A673 (cell line): ENCODE results near the gene GPS1. TPM values are rescaled to one million over a fixed set of nuclear protein-coding genes. Genes with fewer than 3 reads are reported as not detected.

ENCODE experiments used
- BruUV-seq: library from RNA; stranded (reverse); fragments of 400-500 nt; replicated peaks from 2 replicates; lab custom pipeline; 2021; lab: Mats Ljungman, UMichigan
- CTCF ChIA-PET: fragments of 300-600 bp; sonication (Branson Sonifier 250); formaldehyde crosslinking; loops from one replicate; lab custom pipeline; 2022; ENCODE audit warnings: antibody characterized with exemption; lab: Charles Lee
- POLR2A ChIA-PET: fragments of 300-600 bp; sonication (Branson Sonifier 250); formaldehyde crosslinking; loops from one replicate; lab custom pipeline; 2022; ENCODE audit warnings: antibody characterized with exemption; ENCODE audit not compliant: low non-redundant PET; lab: Charles Lee
- DNase-seq: peaks from one replicate; pipeline ENCODE4 v3.0.0-alpha.2; 2015; ENCODE audit warnings: low spot score
- H3K27ac ChIP-seq: fragments of 200-600 bp; sonication (generic); 2 replicates; pipeline ENCODE4 v1.5.1; 2016; ENCODE audit warnings: mixed run types, low read depth, mild to moderate bottlenecking, mixed read lengths, antibody characterized with exemption, low read length; ENCODE audit not compliant: poor library complexity, severe bottlenecking
- H3K27me3 ChIP-seq: fragments of 200-600 bp; sonication (generic); replicated peaks from 2 replicates; pipeline ENCODE4 v1.6.1; 2017; ENCODE audit warnings: mixed run types, low read depth, mild to moderate bottlenecking, mixed read lengths, antibody characterized with exemption, low read length; ENCODE audit not compliant: insufficient read depth, poor library complexity
- H3K36me3 ChIP-seq: fragments of 200-600 bp; sonication (generic); 2 replicates; pipeline ENCODE4 v1.6.1; 2016; ENCODE audit warnings: mixed run types, mild to moderate bottlenecking, mixed read lengths, antibody characterized with exemption, low read length; ENCODE audit not compliant: insufficient read depth, poor library complexity, severe bottlenecking
- H3K4me1 ChIP-seq: fragments of 200-600 bp; sonication (generic); 2 replicates; pipeline ENCODE4 v1.6.1; 2017; ENCODE audit warnings: mixed run types, mild to moderate bottlenecking, mixed read lengths, antibody characterized with exemption, low read length; ENCODE audit not compliant: insufficient read depth, poor library complexity, severe bottlenecking
- H3K4me3 ChIP-seq: fragments of 200-600 bp; sonication (generic); 2 replicates; pipeline ENCODE4 v1.5.1; 2016; ENCODE audit warnings: low read depth, mixed run types, mild to moderate bottlenecking, mixed read lengths, low read length; ENCODE audit not compliant: poor library complexity, severe bottlenecking
- H3K9me3 ChIP-seq: fragments of 200-600 bp; sonication (generic); 2 replicates; pipeline ENCODE4 v1.6.1; 2016; ENCODE audit warnings: mixed run types, low read depth, mild to moderate bottlenecking, mixed read lengths, antibody characterized with exemption, low read length; ENCODE audit not compliant: poor library complexity, severe bottlenecking
- CTCF ChIP-seq: fragments of 300-800, 200-600 bp; sonication (generic); conservative IDR thresholded peaks from 2 replicates; pipeline ENCODE4 v1.5.1; 2017; ENCODE audit warnings: low read depth, mild to moderate bottlenecking, antibody characterized with exemption, low read length, moderate library complexity, mixed read lengths
- EZH2 ChIP-seq: fragments of 200-600 bp; sonication (generic); IDR thresholded peaks from 2 replicates; pipeline ENCODE4 v1.6.1; 2017; ENCODE audit warnings: borderline replicate concordance, low read depth, mild to moderate bottlenecking, mixed read lengths, antibody characterized with exemption, low read length; ENCODE audit not compliant: poor library complexity, severe bottlenecking
- intact Hi-C: fragments of 100-400 bp; cut with micrococcal nuclease; formaldehyde crosslinking; loops from one replicate; pipeline ENCODE4 v1.10.0; 2022; ENCODE audit not compliant: unreplicated experiment
- total RNA-seq: library from RNA; stranded (reverse); gene quantifications from 2 replicates; pipeline ENCODE4 v1.2.3, GENCODE V29; 2021

The GPS1 gene
- total RNA-seq, 1 experiment from 2014 or later = 162 TPM

GRCh38 chr17:82060001-82060380, 8.3 kb downstream of the GPS1 start:
- H3K27ac ChIP-seq = no peak overlapping the region
- no peak overlapping the region for H3K4me3 ChIP-seq
- no peaks in the 10 kb centered on the region for H3K4me1 ChIP-seq
- TF ChIP-seq CTCF = no peak
- TF ChIP-seq EZH2 = no peak
- ChIA-PET CTCF (interaction anchor here (1.6 kb wide), 1 partner anchor 22 kb away, joined by 4 read pairs; the partner anchor contains the start of gene DCXR), POLR2A (no interaction called here)
- no TSS peak for BruUV-seq
- no peaks in the 10 kb centered on the region for H3K27me3 ChIP-seq
- DNase-seq = no peak
- intact Hi-C loops = no loop called here
- H3K9me3 ChIP-seq = no peaks in the 10 kb centered on the region
- peaks cover 81% of the 10 kb centered on the region for H3K36me3 ChIP-seq

GRCh38 chr17:82060614-82061013, 8.9 kb downstream of the GPS1 start:
- POLR2A ChIA-PET = no interaction called here

GRCh38 chr17:82061047-82061925, 9.6 kb downstream of the GPS1 start:
- Histone ChIP-seq H3K27ac (no peak overlapping the region), H3K4me1 (peaks cover 5% of the 10 kb centered on the region), H3K4me3 (no peak overlapping the region), H3K27me3 (no peaks in the 10 kb centered on the region), H3K36me3 (peaks cover 68% of the 10 kb centered on the region), H3K9me3 (no peaks in the 10 kb centered on the region)
- POLR2A ChIA-PET = no interaction called here
- CTCF ChIA-PET = interaction anchor here (1.6 kb wide), 1 partner anchor 24 kb away, joined by 4 read pairs; the partner anchor contains the start of gene DCXR
- intact Hi-C loops = no loop called here
- no peak for TF ChIP-seq CTCF
- no peak for TF ChIP-seq EZH2
- DNase-seq = no peak
- BruUV-seq = no TSS peak

More at GRCh38 chr17:82060614-82061013, 8.9 kb downstream of the GPS1 start:
- intact Hi-C loops = no loop called here
- Histone ChIP-seq H3K27ac (no peak overlapping the region), H3K4me1 (no peaks in the 10 kb centered on the region), H3K27me3 (no peaks in the 10 kb centered on the region), H3K9me3 (no peaks in the 10 kb centered on the region), H3K4me3 (no peak overlapping the region), H3K36me3 (peaks cover 75% of the 10 kb centered on the region)
- no TSS peak for BruUV-seq
- TF ChIP-seq EZH2 (no peak), CTCF (no peak)
- CTCF ChIA-PET = interaction anchor here (1.6 kb wide), 1 partner anchor 23 kb away, joined by 4 read pairs; the partner anchor contains the start of gene DCXR
- no peak for DNase-seq
